Subcutaneous abdominal adipose tissue (tissue), 5 donors: Measurements from ENCODE around the gene ZMAT5.
A peak's percentile ranks its signal among the peaks of the same experiment; 100 is the strongest.

Experiments
- H3K27ac ChIP-seq: one replicate; pipeline ENCODE4 v1.7.0; 2013; ENCODE audit warnings: low read depth, mild to moderate bottlenecking, inconsistent platforms, low read length, moderate library complexity
- H3K27me3 ChIP-seq, 5 donors: one replicate each; pipeline ENCODE4 v1.7.0; 2013; ENCODE audit warnings: low read length in 5 of 5, inconsistent platforms in 1 of 5; ENCODE audit not compliant: control insufficient read depth in 5 of 5, insufficient read depth in 4 of 5
- H3K36me3 ChIP-seq, 5 donors: one replicate each; pipeline ENCODE4 v1.7.0; 2013; ENCODE audit warnings: low read length in 5 of 5; ENCODE audit not compliant: control insufficient read depth in 5 of 5, insufficient read depth in 5 of 5
- H3K4me1 ChIP-seq, 5 donors: one replicate each; pipeline ENCODE4 v1.7.0; 2013; ENCODE audit warnings: low read length in 5 of 5, mild to moderate bottlenecking in 3 of 5, moderate library complexity in 1 of 5; ENCODE audit not compliant: control insufficient read depth in 5 of 5, insufficient read depth in 5 of 5
- H3K4me3 ChIP-seq, 5 donors: one replicate each; pipeline ENCODE4 v1.7.0; 2013; ENCODE audit warnings: low read length in 5 of 5, low read depth in 1 of 5
- H3K9ac ChIP-seq, 5 donors: one replicate each; pipeline ENCODE4 v1.7.0; 2013; ENCODE audit warnings: low read length in 5 of 5, mild to moderate bottlenecking in 4 of 5, moderate library complexity in 3 of 5
- H3K9me3 ChIP-seq, 5 donors: one replicate each; pipeline ENCODE4 v1.7.0; 2013; ENCODE audit warnings: low read length in 5 of 5; ENCODE audit not compliant: control insufficient read depth in 5 of 5
- donor health status: healthy.
- donor health status: healthy.
- donor health status: healthy.
- donor health status: healthy.
- donor health status: healthy.

ZMAT5 gene

DNA sequence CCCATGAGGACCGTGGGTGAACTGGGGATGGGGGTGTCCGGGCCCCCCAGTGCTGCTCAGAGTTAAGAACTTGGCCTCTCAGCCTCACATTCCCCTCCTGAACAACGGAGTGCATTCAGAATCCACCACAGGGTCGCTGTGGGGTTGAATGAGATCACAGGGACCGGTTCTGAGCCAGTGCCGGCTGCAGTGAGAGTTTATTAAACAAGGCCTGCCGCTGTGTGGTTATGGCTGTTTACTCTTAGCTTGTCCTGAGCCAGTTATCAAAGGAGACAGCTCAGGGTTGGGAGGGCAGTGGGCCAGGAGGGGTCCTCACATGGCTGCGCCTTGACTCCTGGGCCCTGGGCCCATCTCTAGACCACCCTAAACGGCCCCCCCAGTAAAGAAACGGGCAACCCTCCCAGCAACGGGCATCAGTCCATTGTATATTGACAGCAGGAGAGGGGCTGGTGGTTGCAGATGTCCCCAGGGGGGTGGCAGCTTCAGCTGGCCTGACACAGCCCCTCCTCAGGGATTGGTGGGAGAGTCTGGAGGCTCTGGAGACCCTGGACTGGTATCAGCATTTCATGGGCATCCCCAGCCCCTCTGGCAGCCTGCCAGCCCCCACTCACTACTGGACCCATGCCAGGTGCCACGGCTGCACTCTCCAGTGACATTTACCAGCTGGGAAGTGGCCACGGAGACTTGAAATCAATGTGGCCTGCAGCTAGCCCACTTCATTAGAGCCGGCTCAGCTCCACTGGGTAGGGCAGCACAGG lies 62.1 kb downstream of the ZMAT5 start:
- H3K36me3 ChIP-seq: no peaks in the 10 kb centered on the region
- no peak overlapping the region for H3K4me3 ChIP-seq
- H3K27ac ChIP-seq: no peak overlapping the region
- no peaks in the 10 kb centered on the region for H3K9me3 ChIP-seq
- H3K27me3 ChIP-seq: peaks cover 16 to 61% (median 36%) of the 10 kb centered on the region in 5 donors
- H3K9ac ChIP-seq: no peak overlapping the region
- H3K4me1 ChIP-seq: peaks cover 0 to 35% (median 24%) of the 10 kb centered on the region in 5 donors

DNA sequence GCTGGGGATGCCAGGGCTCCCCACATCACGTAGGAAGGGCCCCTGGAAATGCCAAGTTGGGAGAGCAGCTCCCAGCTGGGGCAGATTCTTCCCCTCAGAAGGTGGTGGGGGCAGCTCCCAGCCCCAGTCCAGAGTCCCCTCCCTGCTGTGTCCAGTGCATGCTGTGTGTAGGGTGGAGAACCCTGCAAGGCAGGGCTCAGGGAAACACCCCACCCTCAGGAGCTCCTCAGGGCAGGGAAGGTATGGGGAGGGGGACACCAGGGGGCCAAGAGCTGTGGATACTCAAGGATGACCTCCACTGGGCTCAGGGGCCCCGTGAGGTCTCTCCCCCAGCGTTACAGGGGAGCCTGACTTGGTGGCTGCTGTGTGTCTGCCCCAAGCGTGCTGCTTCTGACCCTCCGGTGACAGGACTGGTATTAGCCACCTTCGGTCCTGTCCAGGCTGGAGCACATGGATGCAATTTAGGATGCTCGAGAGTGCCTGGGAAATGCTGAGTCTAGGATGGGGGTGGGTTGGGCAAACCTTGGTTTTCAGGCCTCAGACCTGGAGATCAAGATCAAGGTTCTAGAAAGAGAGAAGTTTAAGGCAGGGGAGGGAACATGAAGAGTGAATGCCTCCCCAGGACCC lies 63.1 kb downstream of the ZMAT5 start:
- no peaks in the 10 kb centered on the region for H3K9me3 ChIP-seq
- no peaks in the 10 kb centered on the region for H3K36me3 ChIP-seq
- no peak overlapping the region for H3K27ac ChIP-seq
- H3K9ac ChIP-seq: no peak overlapping the region
- H3K4me1 ChIP-seq: peaks cover 0 to 35% (median 24%) of the 10 kb centered on the region in 5 donors
- H3K27me3 ChIP-seq: peaks cover 16 to 61% (median 32%) of the 10 kb centered on the region in 5 donors
- no peak overlapping the region for H3K4me3 ChIP-seq

DNA sequence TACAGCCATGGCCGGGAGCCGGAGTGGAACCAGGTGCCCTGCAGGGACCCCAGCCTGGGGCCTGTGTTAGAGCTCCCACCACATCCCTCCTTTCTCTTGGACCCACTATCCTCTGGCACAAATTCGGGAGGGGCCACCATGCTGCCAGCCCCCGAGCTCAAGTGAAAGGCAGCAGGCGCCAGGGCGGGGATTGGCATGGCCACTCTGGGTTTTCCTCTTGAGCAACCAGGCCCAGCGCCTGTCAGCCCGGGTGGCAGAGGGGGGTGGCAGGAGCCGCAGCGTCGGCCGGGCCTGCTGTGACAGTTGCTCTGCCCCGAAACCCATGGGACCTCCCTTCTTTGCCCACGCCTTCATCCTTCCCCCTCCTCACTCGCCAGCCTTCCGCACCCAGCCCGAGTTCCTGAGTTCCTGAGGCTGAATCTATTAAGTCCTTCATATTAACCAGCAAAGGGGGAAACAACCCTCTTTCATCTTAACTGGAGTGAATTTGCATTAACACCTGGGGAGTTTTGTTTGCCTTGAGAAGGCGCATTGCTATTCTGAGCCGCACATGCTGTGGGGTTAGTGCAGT lies 63.8 kb downstream of the ZMAT5 start:
- H3K4me1 ChIP-seq: peaks cover 0 to 38% (median 24%) of the 10 kb centered on the region in 5 donors
- no peak overlapping the region for H3K4me3 ChIP-seq
- no peak overlapping the region for H3K27ac ChIP-seq
- no peaks in the 10 kb centered on the region for H3K9me3 ChIP-seq
- no peak overlapping the region for H3K9ac ChIP-seq
- H3K27me3 ChIP-seq: peaks cover 16 to 61% (median 32%) of the 10 kb centered on the region in 5 donors
- H3K36me3 ChIP-seq: peaks cover 0 to 1% (median 0%) of the 10 kb centered on the region in 5 donors

DNA sequence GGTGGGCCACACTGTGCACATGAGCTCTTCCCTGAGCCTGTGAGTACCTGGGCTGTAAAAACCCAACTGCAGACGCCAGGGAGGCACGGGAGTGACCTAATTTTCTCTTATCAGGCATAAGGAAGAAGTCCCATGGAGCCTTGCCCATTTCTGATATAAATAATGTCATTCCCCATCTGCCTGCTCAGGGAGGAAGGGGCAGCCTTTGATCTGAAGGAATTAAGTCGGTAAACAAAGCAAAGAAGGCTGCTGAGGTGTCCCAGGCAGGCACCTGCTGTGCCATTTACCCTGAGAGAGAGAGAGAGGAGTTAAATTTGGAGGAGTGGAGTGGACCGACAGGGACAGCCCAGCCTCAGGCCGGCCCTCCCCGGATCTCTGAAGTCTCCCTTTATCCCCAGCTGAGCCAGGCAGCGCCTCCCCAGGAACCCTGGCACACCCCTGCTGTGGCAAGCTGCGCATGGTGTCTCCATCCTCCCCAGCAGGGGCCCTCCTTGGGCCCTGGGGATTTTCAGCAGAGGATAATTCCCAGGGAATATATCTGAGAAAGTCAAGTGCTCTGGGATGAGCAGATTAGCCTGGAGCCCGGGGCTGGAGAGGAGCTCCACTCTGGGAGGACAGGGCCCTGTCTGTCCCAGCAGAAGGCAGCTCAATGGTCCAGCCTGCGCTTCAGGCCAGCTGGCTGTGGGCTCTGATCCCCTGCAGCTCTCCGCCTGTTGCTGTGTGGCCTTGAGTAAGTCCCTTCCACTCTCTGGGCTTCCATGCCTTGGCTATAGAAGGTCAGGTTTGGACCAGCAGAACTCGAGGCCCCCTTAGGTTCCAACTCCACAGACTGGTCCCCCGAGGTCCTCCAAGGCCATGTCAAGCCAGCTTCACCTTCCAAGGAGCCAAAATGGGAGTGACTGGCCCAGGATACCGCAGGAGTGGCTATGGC lies 64.5 kb downstream of the ZMAT5 start:
- H3K27me3 ChIP-seq: peaks cover 16 to 56% (median 31%) of the 10 kb centered on the region in 5 donors
- peaks cover 0 to 38% (median 24%) of the 10 kb centered on the region in 5 donors for H3K4me1 ChIP-seq
- H3K9me3 ChIP-seq: no peaks in the 10 kb centered on the region
- no peak overlapping the region for H3K9ac ChIP-seq
- peaks cover 0 to 6% (median 0%) of the 10 kb centered on the region in 5 donors for H3K36me3 ChIP-seq
- no peak overlapping the region for H3K27ac ChIP-seq
- no peak overlapping the region for H3K4me3 ChIP-seq

DNA sequence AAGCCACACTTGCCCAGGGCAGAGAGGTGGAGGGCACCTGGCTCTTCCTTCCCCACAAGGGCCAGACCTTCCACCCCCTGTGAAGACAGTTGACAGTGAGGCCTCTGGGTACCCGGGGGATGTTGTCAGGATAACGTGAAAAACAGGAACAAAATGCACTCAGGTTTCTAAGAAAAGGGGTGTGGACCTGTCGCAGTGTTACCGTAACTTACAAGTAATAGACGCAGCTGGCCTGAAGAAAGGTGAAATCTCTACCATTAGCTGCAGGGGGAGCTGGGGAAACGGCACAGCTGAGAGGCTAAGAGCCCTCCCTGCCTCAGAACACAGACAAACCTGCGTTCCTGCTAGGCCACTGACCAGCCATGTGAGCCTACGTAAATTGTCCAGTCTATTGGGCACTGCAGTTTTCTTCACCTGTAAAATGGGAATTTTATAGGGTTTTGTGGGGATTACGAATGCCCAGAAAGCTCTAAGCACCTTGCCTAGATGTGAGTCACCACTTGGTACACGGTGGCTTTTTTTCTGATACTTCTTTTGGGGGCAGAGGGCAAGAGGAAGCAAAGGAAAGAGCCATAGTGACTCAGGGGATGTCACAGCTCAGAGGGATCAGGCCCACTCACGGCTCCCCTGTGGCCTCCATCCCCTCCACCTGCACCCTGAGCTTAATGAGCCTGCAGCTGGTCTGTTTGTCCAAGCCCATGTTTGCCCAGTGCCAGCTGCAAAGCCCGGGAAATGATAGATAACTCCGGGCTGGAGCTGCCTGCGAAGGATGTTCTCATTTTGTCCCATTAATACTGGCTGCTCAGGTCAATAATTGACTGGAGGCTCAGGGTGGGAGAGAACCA lies 65.4 kb downstream of the ZMAT5 start:
- Histone ChIP-seq H3K4me1 (peaks cover 0 to 38% (median 24%) of the 10 kb centered on the region in 5 donors), H3K4me3 (no peak overlapping the region), H3K9ac (peak overlapping the region in 1 of 5 donors; percentile 3), H3K27ac (no peak overlapping the region), H3K36me3 (peaks cover 0 to 12% (median 2%) of the 10 kb centered on the region in 5 donors), H3K27me3 (peaks cover 10 to 49% (median 23%) of the 10 kb centered on the region in 5 donors), H3K9me3 (no peaks in the 10 kb centered on the region)

DNA sequence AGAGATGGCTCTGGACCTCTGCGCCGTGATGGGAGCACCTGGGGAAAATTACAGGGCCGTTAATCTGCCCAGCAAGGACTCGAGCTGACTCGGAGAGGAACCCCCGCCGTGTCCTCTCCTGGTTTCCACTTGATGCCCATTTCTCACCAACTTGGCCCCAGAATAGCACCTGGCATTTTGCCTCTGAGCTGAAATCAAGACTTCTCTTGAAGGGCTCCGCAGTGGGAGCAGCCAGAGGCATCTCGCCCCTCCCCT lies 66.0 kb downstream of the ZMAT5 start:
- Histone ChIP-seq H3K4me1 (peaks cover 0 to 38% (median 24%) of the 10 kb centered on the region in 5 donors), H3K36me3 (peaks cover 0 to 17% (median 5%) of the 10 kb centered on the region in 5 donors), H3K9me3 (no peaks in the 10 kb centered on the region), H3K27me3 (peaks cover 10 to 45% (median 22%) of the 10 kb centered on the region in 5 donors), H3K4me3 (no peak overlapping the region), H3K9ac (no peak overlapping the region), H3K27ac (no peak overlapping the region)

DNA sequence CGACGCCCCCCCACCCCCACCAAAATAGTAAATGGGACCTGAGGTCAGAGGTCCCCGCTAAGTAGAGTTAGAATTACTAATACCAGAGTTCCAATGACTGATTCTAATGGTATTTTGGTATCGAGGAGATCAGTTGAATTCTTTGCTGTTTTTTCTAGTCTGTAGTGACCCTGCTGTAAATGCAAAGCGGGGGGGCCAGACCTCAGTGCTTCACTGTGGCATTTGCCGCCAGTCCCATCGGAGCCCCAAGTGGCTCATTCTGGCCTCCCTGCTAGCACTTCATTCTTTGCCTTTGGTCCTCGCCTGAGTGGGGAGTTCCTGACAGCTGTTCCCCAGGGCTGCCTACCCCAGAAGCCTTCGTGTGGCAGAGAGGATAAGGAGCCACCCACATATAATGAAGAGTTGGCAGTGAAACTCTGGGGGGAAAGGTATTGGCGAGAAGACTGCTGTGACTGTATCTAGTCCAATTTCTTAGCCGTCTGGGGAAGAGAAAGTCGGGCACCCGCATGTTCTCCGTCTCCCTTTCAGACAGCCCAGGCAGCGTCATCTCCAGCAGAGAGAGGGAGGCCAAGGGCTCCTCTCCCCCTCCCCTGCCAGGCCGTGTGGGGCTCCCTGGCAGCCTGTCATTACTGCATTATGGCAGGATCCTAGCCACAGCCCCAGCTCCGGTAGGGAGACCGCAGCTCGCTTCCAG lies 66.5 kb downstream of the ZMAT5 start:
- no peak overlapping the region for H3K27ac ChIP-seq
- H3K4me3 ChIP-seq: no peak overlapping the region
- no peaks in the 10 kb centered on the region for H3K9me3 ChIP-seq
- H3K27me3 ChIP-seq: peaks cover 10 to 41% (median 22%) of the 10 kb centered on the region in 5 donors
- no peak overlapping the region for H3K9ac ChIP-seq
- H3K36me3 ChIP-seq: peaks cover 0 to 22% (median 10%) of the 10 kb centered on the region in 5 donors
- peaks cover 0 to 38% (median 24%) of the 10 kb centered on the region in 5 donors for H3K4me1 ChIP-seq

DNA sequence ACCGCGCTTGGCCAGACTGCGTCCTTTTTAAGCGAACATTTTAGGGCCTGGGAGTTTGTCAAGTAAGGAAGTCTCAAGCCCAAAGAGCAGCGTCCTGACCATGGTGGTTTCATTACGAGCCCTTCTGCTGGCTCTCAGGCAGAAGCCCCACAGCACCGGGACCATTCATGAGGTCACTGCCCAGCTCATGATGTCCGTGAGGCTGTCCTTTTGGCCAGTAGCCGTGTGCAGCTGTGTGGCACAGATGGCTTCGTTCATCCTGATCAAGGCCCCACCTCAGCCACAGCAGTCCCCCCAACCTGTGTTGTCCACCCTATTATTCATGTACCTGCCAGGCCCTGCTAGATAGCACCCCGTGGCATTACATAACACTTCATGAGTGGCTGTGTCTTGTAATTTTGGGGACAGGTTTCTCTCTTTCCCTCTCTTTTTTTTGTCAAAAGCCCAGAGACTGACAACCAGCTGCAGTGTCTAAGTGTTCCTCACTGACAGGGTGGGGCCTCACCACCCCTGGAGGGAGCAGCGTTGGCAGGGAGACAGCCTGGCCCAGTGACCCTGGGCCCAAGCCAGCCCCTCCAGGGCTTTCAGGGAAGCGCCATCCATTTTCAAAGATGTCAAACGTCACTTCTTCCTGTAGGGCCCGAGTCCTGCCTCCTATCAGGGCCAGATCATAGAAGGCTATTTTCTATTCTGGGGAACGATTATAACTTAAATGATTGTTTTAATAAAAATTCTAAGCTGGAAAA lies 68.8 kb downstream of the ZMAT5 start:
- H3K27me3 ChIP-seq: peaks cover 1 to 24% (median 14%) of the 10 kb centered on the region in 5 donors
- no peak overlapping the region for H3K4me3 ChIP-seq
- H3K9ac ChIP-seq: peak overlapping the region in 1 of 5 donors; percentile 35
- no peaks in the 10 kb centered on the region for H3K9me3 ChIP-seq
- peaks cover 0 to 38% (median 30%) of the 10 kb centered on the region in 5 donors for H3K4me1 ChIP-seq
- H3K27ac ChIP-seq: no peak overlapping the region
- H3K36me3 ChIP-seq: peaks cover 0 to 45% (median 23%) of the 10 kb centered on the region in 5 donors
